Astrocyte (in vitro differentiated cells and primary cell): ENCODE data around the gene CRLF2. TPM values are rescaled to one million over a fixed set of nuclear protein-coding genes. Genes with fewer than 3 reads are reported as not detected.
"Not testable (repeated sequence)": the region's sequence is repeated elsewhere in the genome, so short reads cannot be mapped to it uniquely, and the experiment has no call there.

Source experiments
- DNase-seq: peaks from one replicate; pipeline ENCODE4 v3.0.0-alpha.2; 2010; ENCODE audit warnings: low read depth
- FAIRE-seq: peaks from 2 replicates; lab custom pipeline; 2011; peaks lifted over from hg19 to GRCh38; lab: Jason Lieb, UNC
- H2AFZ ChIP-seq: 2 replicates; pipeline ENCODE4 v1.6.0; 2012; ENCODE audit warnings: low read depth, low read length, inconsistent platforms
- H3K27ac ChIP-seq: 2 replicates; pipeline ENCODE4 v1.5.1; 2011; ENCODE audit warnings: low read depth, low read length, inconsistent platforms
- H3K27me3 ChIP-seq: 2 replicates; pipeline ENCODE4 v1.6.0; 2011; ENCODE audit warnings: low read length, inconsistent platforms; ENCODE audit not compliant: insufficient read depth
- H3K36me3 ChIP-seq: 2 replicates; pipeline ENCODE4 v1.5.1; 2011; ENCODE audit warnings: low read length, inconsistent platforms; ENCODE audit not compliant: insufficient read depth
- H3K4me1 ChIP-seq: 2 replicates; pipeline ENCODE4 v1.5.1; 2011; ENCODE audit warnings: low read length, inconsistent platforms; ENCODE audit not compliant: insufficient read depth
- H3K4me2 ChIP-seq: 2 replicates; pipeline ENCODE4 v1.6.0; 2012; ENCODE audit warnings: low read length, inconsistent platforms
- H3K4me3 ChIP-seq: 2 replicates; pipeline ENCODE4 v1.5.1; 2011; ENCODE audit warnings: low read depth, mild to moderate bottlenecking, low read length, inconsistent platforms; ENCODE audit not compliant: insufficient read depth
- H3K79me2 ChIP-seq: 2 replicates; pipeline ENCODE4 v1.6.0; 2012; ENCODE audit warnings: mild to moderate bottlenecking, low read length, inconsistent platforms; ENCODE audit not compliant: insufficient read depth
- H3K9ac ChIP-seq: 2 replicates; pipeline ENCODE4 v1.6.0; 2012; ENCODE audit warnings: mild to moderate bottlenecking, low read length, inconsistent platforms
- H3K9me3 ChIP-seq: 2 replicates; pipeline ENCODE4 v1.5.1; 2012; ENCODE audit warnings: low read depth, mild to moderate bottlenecking, low read length, inconsistent platforms; ENCODE audit not compliant: insufficient read depth
- H4K20me1 ChIP-seq: 2 replicates; pipeline ENCODE4 v1.6.0; 2012; ENCODE audit warnings: low read length, inconsistent platforms; ENCODE audit not compliant: insufficient read depth
- H3K27ac Mint-ChIP-seq: one replicate; pipeline ENCODE4 v1.8.0; 2021; ENCODE audit warnings: mild to moderate bottlenecking, mixed read lengths; ENCODE audit not compliant: unreplicated experiment
- H3K27me3 Mint-ChIP-seq: one replicate; pipeline ENCODE4 v1.8.0; 2021; ENCODE audit warnings: low read depth, mixed read lengths; ENCODE audit not compliant: unreplicated experiment
- H3K36me3 Mint-ChIP-seq: one replicate; pipeline ENCODE4 v1.8.0; 2021; ENCODE audit warnings: low read depth, mixed read lengths; ENCODE audit not compliant: unreplicated experiment
- H3K4me1 Mint-ChIP-seq: one replicate; pipeline ENCODE4 v1.8.0; 2021; ENCODE audit warnings: low read depth, mixed read lengths; ENCODE audit not compliant: unreplicated experiment
- H3K4me3 Mint-ChIP-seq: one replicate; pipeline ENCODE4 v1.8.0; 2021; ENCODE audit warnings: mild to moderate bottlenecking, moderate library complexity, mixed read lengths; ENCODE audit not compliant: unreplicated experiment
- H3K9me3 Mint-ChIP-seq: one replicate; pipeline ENCODE4 v1.8.0; 2021; ENCODE audit warnings: mild to moderate bottlenecking, mixed read lengths; ENCODE audit not compliant: unreplicated experiment
- CTCF ChIP-seq: IDR thresholded peaks from 2 replicates; pipeline ENCODE4 v1.5.1; 2011; ENCODE audit warnings: low read depth, mild to moderate bottlenecking, inconsistent platforms, low read length, moderate library complexity; ENCODE audit not compliant: insufficient read depth
- EZH2 ChIP-seq: IDR thresholded peaks from 2 replicates; pipeline ENCODE4 v1.6.1; 2012; ENCODE audit warnings: mild to moderate bottlenecking, low read length, inconsistent platforms; ENCODE audit not compliant: insufficient read depth
- total RNA-seq: library from RNA; stranded (reverse); gene quantifications from 2 replicates; pipeline ENCODE4 v1.2.1, GENCODE V29; 2021

Gene CRLF2
- total RNA-seq, 1 donor from 2014 or later, result not detected

- Histone ChIP-seq H2AFZ (no peak overlapping the region), H4K20me1 (no peaks in the 10 kb centered on the region), H3K36me3 (no peaks in the 10 kb centered on the region), H3K27ac (no peak overlapping the region), H3K79me2 (no peaks in the 10 kb centered on the region), H3K4me2 (no peak overlapping the region), H3K4me3 (no peak overlapping the region), H3K27me3 (no peaks in the 10 kb centered on the region), H3K9me3 (no peaks in the 10 kb centered on the region), H3K4me1 (no peaks in the 10 kb centered on the region), H3K9ac (no peak overlapping the region)
- H3K9me3 Mint-ChIP-seq, result peaks cover 11% of the 10 kb centered on the region
- no peak overlapping the region for H3K4me3 Mint-ChIP-seq
- FAIRE-seq (no peak), DNase-seq (no peak)
- no peaks in the 10 kb centered on the region for H3K4me1 Mint-ChIP-seq
- no peaks in the 10 kb centered on the region for H3K27me3 Mint-ChIP-seq
- TF ChIP-seq CTCF, result no peak
- TF ChIP-seq EZH2, result no peak
- H3K36me3 Mint-ChIP-seq, result no peaks in the 10 kb centered on the region
- H3K27ac Mint-ChIP-seq, result no peak overlapping the region
These were observed 31.3 kb downstream of the CRLF2 start for GRCh38 chrX:1181170-1181569.

GRCh38 chrX:1178580-1179057, 33.8 kb downstream of the CRLF2 start:
- no peaks in the 10 kb centered on the region for H3K4me1 ChIP-seq
- H3K36me3 ChIP-seq, result no peaks in the 10 kb centered on the region
- no peak overlapping the region for H3K4me3 ChIP-seq
- FAIRE-seq, result no peak
- Mint-ChIP-seq H3K27me3 (no peaks in the 10 kb centered on the region), H3K27ac (no peak overlapping the region), H3K36me3 (no peaks in the 10 kb centered on the region), H3K9me3 (peaks cover 8% of the 10 kb centered on the region), H3K4me1 (no peaks in the 10 kb centered on the region), H3K4me3 (no peak overlapping the region)
- H2AFZ ChIP-seq, result peak overlapping the region; percentile 58
- no peak for TF ChIP-seq EZH2
- no peak for TF ChIP-seq CTCF
- no peaks in the 10 kb centered on the region for H3K27me3 ChIP-seq
- H3K79me2 ChIP-seq, result no peaks in the 10 kb centered on the region
- peak overlapping the region; percentile 52 for H3K4me2 ChIP-seq
- no peak overlapping the region for H3K27ac ChIP-seq
- DNase-seq, result no peak
- no peak overlapping the region for H3K9ac ChIP-seq
- H3K9me3 ChIP-seq, result no peaks in the 10 kb centered on the region
- H4K20me1 ChIP-seq, result no peaks in the 10 kb centered on the region

GRCh38 chrX:1176531-1177320, 35.7 kb downstream of the CRLF2 start:
- not testable (repeated sequence) for H3K79me2 ChIP-seq, H3K36me3 Mint-ChIP-seq, H3K4me1 ChIP-seq, H3K9me3 Mint-ChIP-seq, H3K36me3 ChIP-seq, H3K4me1 Mint-ChIP-seq, H3K9me3 ChIP-seq, DNase-seq, H3K4me2 ChIP-seq, FAIRE-seq, H3K4me3 ChIP-seq, H4K20me1 ChIP-seq, H3K9ac ChIP-seq, H2AFZ ChIP-seq, H3K27ac Mint-ChIP-seq, H3K27me3 Mint-ChIP-seq, H3K27ac ChIP-seq, H3K4me3 Mint-ChIP-seq, H3K27me3 ChIP-seq

GRCh38 chrX:1174609-1175545, 37.6 kb downstream of the CRLF2 start:
- H3K27me3 Mint-ChIP-seq, H2AFZ ChIP-seq, FAIRE-seq, H3K4me3 Mint-ChIP-seq, H3K9me3 Mint-ChIP-seq, H3K4me3 ChIP-seq, H3K27ac Mint-ChIP-seq, H3K4me1 Mint-ChIP-seq, H3K79me2 ChIP-seq, H3K4me2 ChIP-seq, H3K4me1 ChIP-seq, DNase-seq, H3K36me3 Mint-ChIP-seq, H3K9me3 ChIP-seq, H3K27ac ChIP-seq, H3K27me3 ChIP-seq, H4K20me1 ChIP-seq, H3K36me3 ChIP-seq, H3K9ac ChIP-seq: not testable (repeated sequence)
